CD4-positive, alpha-beta T cell treated with Interleukin-6 at 100 ng/mL for 8 hours (primary cell): Measurements from ENCODE around the gene GPR4.
A peak's percentile ranks its signal among the peaks of the same experiment; 100 is the strongest.
"Not testable (repeated sequence)": the region's sequence is repeated elsewhere in the genome, so short reads cannot be mapped to it uniquely, and the experiment has no call there.

ENCODE experiments used
- DNase-seq: peaks from one replicate; pipeline ENCODE4 v3.0.0-alpha.2; 2020; ENCODE audit warnings: mixed read lengths, low spot score

The GPR4 gene

GRCh38 chr19:45601524-45602374, at the start of gene GPR4:
Gene GPR4 (minus strand): TSS chr19:45602212. CDS start chr19:45591866, 10,346 bp downstream.
- no peak for DNase-seq

- DNase-seq = no peak
Observed at GRCh38 chr19:45650722-45651121, 48.7 kb upstream of the GPR4 start.

GRCh38 chr19:45646345-45646698, 44.3 kb upstream of the GPR4 start:
- no peak for DNase-seq

GRCh38 chr19:45645631-45646344, 43.8 kb upstream of the GPR4 start:
- DNase-seq = peak; percentile 77

GRCh38 chr19:45645068-45645630, 43.1 kb upstream of the GPR4 start:
- peak; percentile 13 for DNase-seq

- DNase-seq = no peak
Observed at GRCh38 chr19:45643927-45644771, 42.1 kb upstream of the GPR4 start.

GRCh38 chr19:45643024-45643926, 41.3 kb upstream of the GPR4 start:
- DNase-seq = peak; percentile 86

- DNase-seq = peak; percentile 69
Observed at GRCh38 chr19:45641274-45642105, 39.5 kb upstream of the GPR4 start.

GRCh38 chr19:45640849-45641273, 38.8 kb upstream of the GPR4 start:
- DNase-seq = no peak

GRCh38 chr19:45638930-45639729, 37.1 kb upstream of the GPR4 start, which contains the start of gene EML2:
Gene EML2 (minus strand): TSS chr19:45639397. CDS start chr19:45639376, 21 bp downstream.
- DNase-seq = peak; percentile 45

GRCh38 chr19:45637890-45638667, 36.1 kb upstream of the GPR4 start:
- DNase-seq = no peak

- no peak for DNase-seq
Observed at GRCh38 chr19:45636902-45637301, 34.9 kb upstream of the GPR4 start.

GRCh38 chr19:45636275-45636674, 34.3 kb upstream of the GPR4 start:
- no peak for DNase-seq

GRCh38 chr19:45632468-45633196, 30.6 kb upstream of the GPR4 start:
- DNase-seq = no peak

- DNase-seq = no peak
Observed at GRCh38 chr19:45630463-45630862, 28.5 kb upstream of the GPR4 start.

- no peak for DNase-seq
Observed at GRCh38 chr19:45629704-45630103, 27.7 kb upstream of the GPR4 start.

GRCh38 chr19:45628219-45628618, 26.2 kb upstream of the GPR4 start:
- not testable (repeated sequence) for DNase-seq

GRCh38 chr19:45623984-45624383, 22.0 kb upstream of the GPR4 start:
- no peak for DNase-seq
